ENCODE data around the gene TAGLN2.

DNA sequence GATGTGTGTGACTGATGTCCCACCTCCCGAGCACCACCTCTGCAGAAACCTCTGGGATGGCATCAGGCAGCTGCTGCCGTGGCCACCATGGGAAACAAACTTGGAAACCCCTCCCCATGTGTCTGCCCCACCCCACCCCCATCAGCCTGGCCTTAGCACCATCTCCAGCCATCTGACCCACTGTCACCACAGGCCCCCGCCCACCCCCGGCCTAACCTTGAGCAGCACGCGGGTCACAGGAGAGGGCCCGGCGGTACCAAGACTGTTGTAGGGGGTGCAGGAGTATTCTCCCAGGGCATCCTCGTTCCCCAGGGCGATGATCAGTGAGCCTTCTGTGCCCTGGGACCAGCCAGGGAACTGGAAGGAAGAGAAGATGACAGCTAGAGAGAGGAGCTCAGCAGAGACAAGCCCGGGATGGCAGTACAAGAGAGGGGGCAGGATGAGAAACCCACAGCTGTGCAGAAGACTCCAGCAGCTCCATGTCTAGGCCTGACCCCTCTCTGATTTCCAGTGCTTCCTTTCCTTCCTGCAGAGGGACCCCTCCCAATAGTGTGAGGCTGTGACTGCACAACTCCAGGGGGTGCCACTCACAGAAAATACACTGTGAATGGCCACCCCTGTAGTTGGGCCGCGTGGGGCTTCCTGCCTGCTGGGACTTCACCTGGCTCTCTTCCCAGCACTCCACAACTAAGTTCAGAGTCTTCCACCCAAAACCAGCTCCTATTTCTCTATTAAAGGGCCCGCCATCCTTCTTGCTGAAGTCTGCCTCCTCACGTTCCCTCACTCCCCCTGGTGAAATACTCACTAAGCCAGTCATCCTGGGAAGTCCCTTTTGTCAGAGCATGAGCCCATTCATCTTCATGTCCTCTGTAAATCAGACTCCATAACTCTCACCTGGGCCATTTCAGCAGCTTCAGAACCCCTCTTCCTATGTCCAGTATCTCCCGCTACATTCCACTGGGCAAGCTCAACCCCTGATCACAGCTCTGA is 7.3 kb upstream of the TAGLN2 start:
- TF ChIP-seq CTCF (IDR thresholded peaks at IDR 0.05) (no peak), POLR2A (IDR thresholded peaks at IDR 0.05) (no peak)
